GM18505 (cell line): Measurements from ENCODE around the gene TRIM4.
A peak's percentile ranks its signal among the peaks of the same experiment; 100 is the strongest.
"Not testable (repeated sequence)": the region's sequence is repeated elsewhere in the genome, so short reads cannot be mapped to it uniquely, and the experiment has no call there.

Experiments used
- ATAC-seq: cut with Tn5 transposase; IDR thresholded peaks from one replicate; pipeline ENCODE4 v1.9.1; 2021; ENCODE audit not compliant: unreplicated experiment
- POLR2A ChIP-seq: IDR thresholded peaks from 4 replicates; pipeline ENCODE4 v1.6.1; 2011; ENCODE audit warnings: borderline replicate concordance; ENCODE audit not compliant: insufficient read depth, insufficient read length; ENCODE audit errors: extremely low read depth

The TRIM4 gene

GRCh38 chr7:99918959-99919813 lies at the start of gene TRIM4:
Gene TRIM4, minus strand, starts transcription at chr7:99919530. Its CDS starts 129 bp downstream, at chr7:99919401.
- peak; percentile 92 for TF ChIP-seq POLR2A
- ATAC-seq, result peak; percentile 90

GRCh38 chr7:99958564-99959227 lies 39.4 kb upstream of the TRIM4 start:
- TF ChIP-seq POLR2A, result no peak
- ATAC-seq, result no peak

GRCh38 chr7:99955247-99955646 lies 35.9 kb upstream of the TRIM4 start:
- no peak for ATAC-seq
- TF ChIP-seq POLR2A, result no peak

DNA sequence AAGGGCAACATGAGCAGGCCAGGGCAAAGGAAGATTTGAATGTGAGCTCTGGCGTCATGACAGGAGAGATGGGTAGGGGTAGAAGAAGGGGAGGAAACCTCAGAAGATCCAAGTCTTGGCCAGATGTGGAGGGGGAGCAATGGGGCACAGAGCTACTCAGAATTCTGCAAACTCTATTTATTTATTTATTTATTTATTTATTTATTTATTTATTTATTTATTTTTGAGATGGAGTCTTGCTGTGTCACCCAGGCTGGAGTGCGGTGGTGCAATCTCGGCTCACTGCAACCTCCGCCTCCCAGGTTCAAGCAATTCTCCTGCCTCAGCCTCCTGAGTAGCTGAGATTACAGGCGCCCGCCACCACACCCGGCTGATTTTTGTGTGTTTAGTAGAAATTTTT lies 35.3 kb upstream of the TRIM4 start:
- ATAC-seq, result not testable (repeated sequence)

- TF ChIP-seq POLR2A, result no peak
- ATAC-seq, result no peak
Measured at GRCh38 chr7:99953649-99954048, 34.3 kb upstream of the TRIM4 start.

DNA sequence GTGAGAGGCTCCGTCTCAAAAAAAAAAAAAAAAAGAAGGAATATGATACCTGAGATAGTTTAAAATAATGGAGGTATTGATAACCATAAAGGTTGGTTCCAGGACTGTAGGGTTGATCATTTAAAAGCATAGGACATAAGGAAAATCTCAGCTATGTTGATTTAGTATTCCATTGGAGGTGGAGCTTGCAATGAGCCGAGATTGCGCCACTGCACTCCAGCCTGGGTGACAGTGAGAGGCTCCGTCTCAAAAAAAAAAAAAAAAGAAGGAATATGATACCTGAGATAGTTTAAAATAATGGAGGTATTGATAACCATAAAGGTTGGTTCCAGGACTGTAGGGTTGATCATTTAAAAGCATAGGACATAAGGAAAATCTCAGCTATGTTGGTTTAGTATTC lies 33.3 kb upstream of the TRIM4 start:
- ATAC-seq, result not testable (repeated sequence)

- ATAC-seq, result not testable (repeated sequence)
Measured at GRCh38 chr7:99950819-99951218, 31.5 kb upstream of the TRIM4 start.

GRCh38 chr7:99949645-99950228 lies 30.4 kb upstream of the TRIM4 start:
- no peak for ATAC-seq
- TF ChIP-seq POLR2A, result no peak

DNA sequence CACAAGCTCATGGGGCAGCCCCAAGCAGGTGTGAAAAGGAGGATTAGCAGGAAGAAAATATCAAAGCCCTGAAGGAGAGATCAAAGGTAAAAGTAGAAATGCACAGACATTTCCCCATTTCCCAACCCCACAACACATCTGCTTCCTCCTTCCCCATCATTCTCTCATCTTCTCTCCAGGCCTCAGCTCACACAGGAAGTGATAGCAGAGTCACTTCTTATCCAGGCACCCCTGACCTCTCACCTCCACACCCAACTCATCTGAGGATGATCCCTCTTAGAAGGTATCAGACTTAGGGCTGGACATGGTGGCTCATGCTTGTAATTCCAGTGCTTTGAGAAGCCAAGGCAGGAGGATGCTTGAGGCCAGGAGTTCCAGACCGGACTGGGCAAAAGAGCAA lies 28.3 kb upstream of the TRIM4 start:
- no peak for ATAC-seq
- no peak for TF ChIP-seq POLR2A

DNA sequence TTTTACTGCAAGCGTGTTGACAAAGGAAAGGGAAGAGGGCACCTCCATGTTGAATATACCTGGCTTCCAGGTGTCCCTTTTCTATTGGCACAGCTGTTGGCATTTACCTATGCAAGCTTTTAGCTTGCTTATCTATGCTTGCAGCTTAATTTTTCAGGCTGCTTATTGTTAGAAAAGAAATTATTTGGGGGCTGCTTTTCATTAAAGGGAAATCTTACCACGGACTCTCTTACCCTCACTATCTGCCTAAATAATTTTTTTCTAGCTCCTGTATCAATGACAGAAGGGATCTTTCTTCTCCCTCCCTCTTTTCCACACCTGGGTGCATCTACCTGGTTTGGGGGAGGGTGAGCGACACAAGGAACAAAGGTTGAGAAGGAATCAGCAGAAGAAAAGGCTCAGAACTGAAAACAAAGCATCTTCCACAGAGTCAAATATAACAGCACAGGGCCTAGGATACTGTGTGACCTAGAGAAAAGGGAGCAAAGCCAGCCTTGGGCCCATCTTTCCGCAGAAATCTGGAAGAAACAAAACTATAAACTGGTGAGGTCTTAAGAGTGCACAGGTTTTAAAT lies 25.3 kb upstream of the TRIM4 start:
- no peak for ATAC-seq
- TF ChIP-seq POLR2A, result no peak

DNA sequence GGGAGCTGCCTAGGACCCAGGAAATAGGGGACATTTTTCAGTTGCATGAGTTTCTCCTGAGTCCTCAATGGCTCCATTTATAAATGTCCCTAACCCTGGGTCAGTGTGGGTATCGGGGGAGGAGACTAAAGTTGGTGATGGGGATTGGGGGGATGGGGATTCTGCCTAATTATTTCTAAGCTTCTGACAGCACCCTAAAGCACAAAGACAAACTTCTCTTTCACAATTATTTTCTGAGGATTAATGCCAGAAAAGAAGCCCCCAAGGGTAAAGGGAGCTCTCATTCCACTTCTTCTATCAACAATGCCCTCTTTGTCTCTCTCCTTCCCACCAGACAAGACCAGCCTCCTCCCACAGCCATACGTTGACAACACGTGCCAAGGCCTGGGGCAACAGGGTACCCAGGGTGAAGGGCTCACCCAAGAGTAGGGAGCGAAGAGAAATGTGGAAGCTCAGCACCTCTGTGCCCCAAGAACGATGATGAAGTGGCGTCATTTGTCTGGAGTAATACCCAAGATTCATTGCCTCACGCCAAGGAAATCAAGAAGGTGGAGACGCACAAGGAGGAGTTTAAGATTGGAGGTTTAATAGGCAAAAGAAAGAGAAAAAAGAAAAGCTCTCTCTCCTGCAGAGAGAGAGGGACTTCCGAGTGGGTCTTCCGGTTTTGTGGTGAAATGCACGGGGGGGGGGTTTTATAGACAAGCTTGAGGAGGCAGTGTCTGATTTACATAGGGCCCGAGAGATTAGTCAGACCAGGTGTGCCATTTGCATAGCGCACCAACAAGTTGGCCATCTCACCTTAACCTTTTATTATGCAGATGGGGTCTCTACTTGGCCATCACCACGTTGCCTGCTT lies 24.5 kb upstream of the TRIM4 start:
- ATAC-seq, result no peak
- TF ChIP-seq POLR2A, result no peak

GRCh38 chr7:99938296-99938695 lies 19.0 kb upstream of the TRIM4 start:
- TF ChIP-seq POLR2A, result no peak
- ATAC-seq, result no peak

- ATAC-seq, result not testable (repeated sequence)
Measured at GRCh38 chr7:99935009-99935408, 15.7 kb upstream of the TRIM4 start.
